Natural killer cell treated with Interleukin-12 subunit alpha and Interleukin-12 subunit beta and Interleukin-15 and Interleukin-18, amount 100 ng/mL, for 72 hours (primary cell): ENCODE results near the gene ROBO4. TPM values are rescaled to one million over a fixed set of nuclear protein-coding genes. Genes with fewer than 3 reads are reported as not detected.

Experiments used
- ATAC-seq, 2 donors: fragments of 150-1000 bp; cut with Tn5 transposase in 1 of 2; sonication (Bioruptor Pico), chemical (Tn5 transposase) in 1 of 2; 2 replicates each; pipeline ENCODE4 v1.10.0; 2021
- DNase-seq: peaks from one replicate; pipeline ENCODE4 v3.0.0; 2022; ENCODE audit warnings: low spot score
- H3K27ac Mint-ChIP-seq, 2 donors: 1 replicate in 1 of 2; 2 replicates in 1 of 2; pipeline ENCODE4 v1.8.0; 2022; ENCODE audit warnings: mixed read lengths in 2 of 2, mild to moderate bottlenecking in 1 of 2, moderate library complexity in 1 of 2
- H3K27me3 Mint-ChIP-seq, 2 donors: 1 replicate in 1 of 2; 2 replicates in 1 of 2; pipeline ENCODE4 v1.8.0; 2022; ENCODE audit warnings: mixed read lengths in 2 of 2
- H3K36me3 Mint-ChIP-seq: one replicate; pipeline ENCODE4 v1.8.0; 2022; ENCODE audit warnings: mixed read lengths
- H3K4me1 Mint-ChIP-seq, 2 donors: 1 replicate in 1 of 2; 2 replicates in 1 of 2; pipeline ENCODE4 v1.8.0; 2022; ENCODE audit warnings: low read depth in 2 of 2, mixed read lengths in 2 of 2, mild to moderate bottlenecking in 1 of 2
- H3K4me3 Mint-ChIP-seq: one replicate; pipeline ENCODE4 v1.8.0; 2022; ENCODE audit warnings: mixed read lengths
- H3K9me3 Mint-ChIP-seq: 2 replicates; pipeline ENCODE4 v1.8.0; 2022; ENCODE audit warnings: mixed read lengths
- total RNA-seq, 2 donors: library from RNA; stranded (reverse); gene quantifications; one replicate each; pipeline ENCODE4 v1.2.3, GENCODE V29; 2022

ROBO4 gene
- total RNA-seq, 2 donors from 2014 or later, result not detected

GRCh38 chr11:124900464-124900863 lies 2.8 kb upstream of the ROBO4 start:
- Mint-ChIP-seq H3K36me3 (no peaks in the 10 kb centered on the region), H3K4me3 (no peak overlapping the region), H3K4me1 (no peaks in the 10 kb centered on the region), H3K27me3 (peaks cover 31 to 42% of the 10 kb centered on the region in 2 donors), H3K27ac (no peak overlapping the region), H3K9me3 (no peaks in the 10 kb centered on the region)
- DNase-seq (no peak), ATAC-seq (no peak)

GRCh38 chr11:124899383-124900145 lies 1.9 kb upstream of the ROBO4 start:
- no peak for ATAC-seq
- DNase-seq, result no peak
- H3K4me3 Mint-ChIP-seq, result no peak overlapping the region
- no peaks in the 10 kb centered on the region for H3K36me3 Mint-ChIP-seq
- no peaks in the 10 kb centered on the region for H3K4me1 Mint-ChIP-seq
- no peak overlapping the region for H3K27ac Mint-ChIP-seq
- H3K27me3 Mint-ChIP-seq, result peaks cover 27 to 39% of the 10 kb centered on the region in 2 donors
- no peaks in the 10 kb centered on the region for H3K9me3 Mint-ChIP-seq

- DNase-seq (no peak), ATAC-seq (no peak)
- Mint-ChIP-seq H3K4me3 (no peak overlapping the region), H3K4me1 (no peaks in the 10 kb centered on the region), H3K36me3 (no peaks in the 10 kb centered on the region), H3K27me3 (peaks cover 25 to 36% of the 10 kb centered on the region in 2 donors), H3K27ac (no peak overlapping the region), H3K9me3 (no peaks in the 10 kb centered on the region)
Observed at GRCh38 chr11:124898711-124899110, 1.0 kb upstream of the ROBO4 start.

- peaks cover 24 to 33% of the 10 kb centered on the region in 2 donors for H3K27me3 Mint-ChIP-seq
- H3K27ac Mint-ChIP-seq, result no peak overlapping the region
- H3K4me1 Mint-ChIP-seq, result no peaks in the 10 kb centered on the region
- no peaks in the 10 kb centered on the region for H3K36me3 Mint-ChIP-seq
- H3K4me3 Mint-ChIP-seq, result no peak overlapping the region
- ATAC-seq, result no peak
- no peaks in the 10 kb centered on the region for H3K9me3 Mint-ChIP-seq
- no peak for DNase-seq
Observed at GRCh38 chr11:124898263-124898680, 607 bp upstream of the ROBO4 start.

- Mint-ChIP-seq H3K4me3 (no peak overlapping the region), H3K27ac (no peak overlapping the region), H3K9me3 (no peaks in the 10 kb centered on the region), H3K36me3 (no peaks in the 10 kb centered on the region), H3K4me1 (no peaks in the 10 kb centered on the region), H3K27me3 (peaks cover 22 to 30% of the 10 kb centered on the region in 2 donors)
- DNase-seq, result no peak
- no peak for ATAC-seq
Observed at GRCh38 chr11:124896821-124897391, 759 bp downstream of the ROBO4 start.

GRCh38 chr11:124896071-124896750 lies 1.5 kb downstream of the ROBO4 start:
- no peaks in the 10 kb centered on the region for H3K9me3 Mint-ChIP-seq
- no peaks in the 10 kb centered on the region for H3K36me3 Mint-ChIP-seq
- no peak overlapping the region for H3K27ac Mint-ChIP-seq
- no peak for ATAC-seq
- no peak overlapping the region for H3K4me3 Mint-ChIP-seq
- DNase-seq, result no peak
- peaks cover 15 to 23% of the 10 kb centered on the region in 2 donors for H3K27me3 Mint-ChIP-seq
- no peaks in the 10 kb centered on the region for H3K4me1 Mint-ChIP-seq

GRCh38 chr11:124895471-124895971 lies 2.1 kb downstream of the ROBO4 start:
- Mint-ChIP-seq H3K27me3 (peaks cover 10 to 17% of the 10 kb centered on the region in 2 donors), H3K4me1 (no peaks in the 10 kb centered on the region), H3K9me3 (no peaks in the 10 kb centered on the region), H3K27ac (no peak overlapping the region), H3K4me3 (no peak overlapping the region), H3K36me3 (no peaks in the 10 kb centered on the region)
- ATAC-seq (no peak), DNase-seq (no peak)

- DNase-seq (no peak), ATAC-seq (no peak)
- no peaks in the 10 kb centered on the region for H3K9me3 Mint-ChIP-seq
- no peaks in the 10 kb centered on the region for H3K36me3 Mint-ChIP-seq
- peaks cover 10 to 14% of the 10 kb centered on the region in 2 donors for H3K27me3 Mint-ChIP-seq
- H3K27ac Mint-ChIP-seq, result no peak overlapping the region
- no peaks in the 10 kb centered on the region for H3K4me1 Mint-ChIP-seq
- no peak overlapping the region for H3K4me3 Mint-ChIP-seq
Observed at GRCh38 chr11:124894606-124895430, 2.8 kb downstream of the ROBO4 start.

GRCh38 chr11:124893781-124894401 lies 3.8 kb downstream of the ROBO4 start:
- Mint-ChIP-seq H3K36me3 (no peaks in the 10 kb centered on the region), H3K27ac (no peak overlapping the region), H3K4me1 (no peaks in the 10 kb centered on the region), H3K27me3 (peaks cover 5 to 8% of the 10 kb centered on the region in 2 donors), H3K9me3 (no peaks in the 10 kb centered on the region), H3K4me3 (no peak overlapping the region)
- ATAC-seq (no peak), DNase-seq (no peak)

- DNase-seq, result no peak
- H3K27ac Mint-ChIP-seq, result no peak overlapping the region
- no peak overlapping the region for H3K4me3 Mint-ChIP-seq
- no peaks in the 10 kb centered on the region for H3K9me3 Mint-ChIP-seq
- peaks cover 9 to 18% of the 10 kb centered on the region in 2 donors for H3K27me3 Mint-ChIP-seq
- H3K36me3 Mint-ChIP-seq, result no peaks in the 10 kb centered on the region
- ATAC-seq, result no peak
- no peaks in the 10 kb centered on the region for H3K4me1 Mint-ChIP-seq
Observed at GRCh38 chr11:124892750-124893454, 4.8 kb downstream of the ROBO4 start.

GRCh38 chr11:124892146-124892545 lies 5.5 kb downstream of the ROBO4 start:
- Mint-ChIP-seq H3K4me1 (no peaks in the 10 kb centered on the region), H3K36me3 (no peaks in the 10 kb centered on the region), H3K27me3 (peaks cover 7 to 13% of the 10 kb centered on the region in 2 donors), H3K9me3 (no peaks in the 10 kb centered on the region), H3K4me3 (no peak overlapping the region), H3K27ac (no peak overlapping the region)
- ATAC-seq (no peak), DNase-seq (no peak)

- DNase-seq (no peak), ATAC-seq (no peak)
- Mint-ChIP-seq H3K27ac (no peak overlapping the region), H3K9me3 (no peaks in the 10 kb centered on the region), H3K4me1 (no peaks in the 10 kb centered on the region), H3K4me3 (no peak overlapping the region), H3K27me3 (peaks cover 7 to 13% of the 10 kb centered on the region in 2 donors), H3K36me3 (no peaks in the 10 kb centered on the region)
Observed at GRCh38 chr11:124891373-124891861, 6.2 kb downstream of the ROBO4 start.
